PC-3 (cell line): ENCODE results near the gene DEFB131A.
"Not testable (repeated sequence)": the region's sequence is repeated elsewhere in the genome, so short reads cannot be mapped to it uniquely, and the experiment has no call there.

Experiments used
- CTCF ChIP-seq: fragments of 300-600 bp; sonication (generic); conservative IDR thresholded peaks from 2 replicates; pipeline ENCODE4 v1.5.1; 2017; ENCODE audit warnings: antibody characterized with exemption, low read depth, mild to moderate bottlenecking, low read length
- EZH2 ChIP-seq: fragments of 300-600 bp; sonication (generic); IDR thresholded peaks from one replicate; pipeline ENCODE4 v1.6.1; 2017; ENCODE audit warnings: antibody characterized with exemption, mild to moderate bottlenecking, low read length; ENCODE audit not compliant: unreplicated experiment
- EZH2phosphoT487 ChIP-seq: fragments of 300-600 bp; sonication (generic); IDR thresholded peaks from 2 replicates; pipeline ENCODE4 v1.6.1; 2018; ENCODE audit warnings: mild to moderate bottlenecking, antibody characterized with exemption, low read length, borderline replicate concordance

- not testable (repeated sequence) for TF ChIP-seq CTCF, EZH2phosphoT487, EZH2
These were observed 49.4 kb downstream of the DEFB131A start for GRCh38 chr4:9493589-9493988.
